Glutamatergic neuron (in vitro differentiated cells): Measurements from ENCODE around the gene SNX33. TPM values are rescaled to one million over a fixed set of nuclear protein-coding genes. Genes with fewer than 3 reads are reported as not detected.
A peak's percentile ranks its signal among the peaks of the same experiment; 100 is the strongest.
"Not testable (repeated sequence)": the region's sequence is repeated elsewhere in the genome, so short reads cannot be mapped to it uniquely, and the experiment has no call there.

Experiments used
- DNase-seq: peaks from one replicate; pipeline ENCODE4 v3.0.0; 2022
- H3K27ac Mint-ChIP-seq: one replicate; pipeline ENCODE4 v1.8.0; 2020; ENCODE audit warnings: mild to moderate bottlenecking, mixed read lengths, inconsistent platforms; ENCODE audit not compliant: unreplicated experiment
- H3K27me3 Mint-ChIP-seq: one replicate; pipeline ENCODE4 v1.8.0; 2020; ENCODE audit warnings: mild to moderate bottlenecking, moderate library complexity, mixed read lengths, inconsistent platforms; ENCODE audit not compliant: unreplicated experiment
- H3K36me3 Mint-ChIP-seq: one replicate; pipeline ENCODE4 v1.8.0; 2020; ENCODE audit warnings: mild to moderate bottlenecking, mixed read lengths, inconsistent platforms; ENCODE audit not compliant: unreplicated experiment
- H3K4me1 Mint-ChIP-seq: one replicate; pipeline ENCODE4 v1.8.0; 2020; ENCODE audit warnings: mild to moderate bottlenecking, low read depth, mixed read lengths, inconsistent platforms; ENCODE audit not compliant: unreplicated experiment
- H3K4me3 Mint-ChIP-seq: one replicate; pipeline ENCODE4 v1.8.0; 2020; ENCODE audit warnings: mild to moderate bottlenecking, mixed read lengths, inconsistent platforms; ENCODE audit not compliant: unreplicated experiment
- H3K9me3 Mint-ChIP-seq: one replicate; pipeline ENCODE4 v1.8.0; 2020; ENCODE audit warnings: mild to moderate bottlenecking, moderate library complexity, mixed read lengths, inconsistent platforms; ENCODE audit not compliant: unreplicated experiment
- total RNA-seq: library from RNA; stranded (reverse); fragmentation: NEBNext Ultra II Directional; extraction: Animal tissue kit (Norgen Biotek cat#: 25700); gene quantifications from one replicate; pipeline ENCODE4 v1.2.1, GENCODE V29; 2021; ENCODE audit not compliant: unreplicated experiment
- TF ChIP-seq, protein P1 (sequence below): fragments of 200-600 bp; sonication (generic); IDR thresholded peaks from one replicate; pipeline ENCODE4 v1.5.0; 2021; ENCODE audit not compliant: partially characterized antibody, unreplicated experiment

The SNX33 gene
- total RNA-seq, 1 donor from 2014 or later, result 21.2 TPM

DNA sequence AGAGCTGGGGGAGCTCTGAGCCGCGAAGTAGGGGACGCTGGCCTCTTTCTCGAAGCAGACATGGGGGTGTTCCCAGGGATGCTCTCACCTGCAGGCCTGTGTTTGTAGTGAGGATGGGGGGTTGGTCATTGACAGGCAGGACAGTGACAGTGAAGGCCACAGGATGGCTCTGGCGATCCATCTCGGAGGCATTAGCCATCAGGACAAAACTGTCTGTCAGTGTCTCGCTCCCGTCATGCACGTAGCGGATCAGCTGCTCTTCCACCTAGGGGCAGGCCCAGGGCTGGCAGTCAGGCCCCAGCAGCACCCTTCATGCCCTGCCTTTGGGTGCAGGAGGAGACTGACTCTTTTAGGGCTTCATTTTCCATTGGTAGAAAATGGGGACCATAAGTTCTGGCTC lies 36.9 kb downstream of the SNX33 start:
- Mint-ChIP-seq H3K27ac (no peak overlapping the region), H3K27me3 (peaks cover 5% of the 10 kb centered on the region), H3K4me3 (no peak overlapping the region), H3K4me1 (peaks cover 3% of the 10 kb centered on the region), H3K9me3 (peaks cover 4% of the 10 kb centered on the region), H3K36me3 (no peaks in the 10 kb centered on the region)
- no peak for DNase-seq
- TF ChIP-seq, protein P1, sequence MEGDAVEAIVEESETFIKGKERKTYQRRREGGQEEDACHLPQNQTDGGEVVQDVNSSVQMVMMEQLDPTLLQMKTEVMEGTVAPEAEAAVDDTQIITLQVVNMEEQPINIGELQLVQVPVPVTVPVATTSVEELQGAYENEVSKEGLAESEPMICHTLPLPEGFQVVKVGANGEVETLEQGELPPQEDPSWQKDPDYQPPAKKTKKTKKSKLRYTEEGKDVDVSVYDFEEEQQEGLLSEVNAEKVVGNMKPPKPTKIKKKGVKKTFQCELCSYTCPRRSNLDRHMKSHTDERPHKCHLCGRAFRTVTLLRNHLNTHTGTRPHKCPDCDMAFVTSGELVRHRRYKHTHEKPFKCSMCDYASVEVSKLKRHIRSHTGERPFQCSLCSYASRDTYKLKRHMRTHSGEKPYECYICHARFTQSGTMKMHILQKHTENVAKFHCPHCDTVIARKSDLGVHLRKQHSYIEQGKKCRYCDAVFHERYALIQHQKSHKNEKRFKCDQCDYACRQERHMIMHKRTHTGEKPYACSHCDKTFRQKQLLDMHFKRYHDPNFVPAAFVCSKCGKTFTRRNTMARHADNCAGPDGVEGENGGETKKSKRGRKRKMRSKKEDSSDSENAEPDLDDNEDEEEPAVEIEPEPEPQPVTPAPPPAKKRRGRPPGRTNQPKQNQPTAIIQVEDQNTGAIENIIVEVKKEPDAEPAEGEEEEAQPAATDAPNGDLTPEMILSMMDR, result no peak

DNA sequence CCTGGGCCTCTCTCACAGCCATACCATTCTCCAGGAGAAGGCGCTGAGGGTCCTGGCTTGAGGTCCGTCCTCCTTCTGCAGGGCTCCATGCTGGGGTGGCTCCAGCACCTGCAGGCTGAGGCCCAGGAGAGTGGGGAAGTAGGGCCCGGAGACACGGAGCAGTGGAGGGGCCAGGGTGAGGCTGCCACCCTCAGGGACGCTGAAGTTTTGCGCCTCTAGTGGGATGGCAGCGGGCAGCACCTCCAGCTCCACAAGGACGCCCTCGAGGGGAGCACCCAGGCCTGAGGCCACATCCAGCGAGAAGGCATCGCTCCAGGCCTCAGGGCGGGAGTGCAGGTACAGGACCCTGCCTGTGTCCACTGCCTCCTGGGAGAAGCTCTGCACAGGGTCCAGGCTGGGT lies 37.5 kb downstream of the SNX33 start:
- Mint-ChIP-seq H3K36me3 (no peaks in the 10 kb centered on the region), H3K4me3 (no peak overlapping the region), H3K9me3 (peaks cover 2% of the 10 kb centered on the region), H3K4me1 (peaks cover 3% of the 10 kb centered on the region), H3K27ac (no peak overlapping the region), H3K27me3 (peaks cover 5% of the 10 kb centered on the region)
- DNase-seq, result no peak
- TF ChIP-seq, protein P1, result no peak

DNA sequence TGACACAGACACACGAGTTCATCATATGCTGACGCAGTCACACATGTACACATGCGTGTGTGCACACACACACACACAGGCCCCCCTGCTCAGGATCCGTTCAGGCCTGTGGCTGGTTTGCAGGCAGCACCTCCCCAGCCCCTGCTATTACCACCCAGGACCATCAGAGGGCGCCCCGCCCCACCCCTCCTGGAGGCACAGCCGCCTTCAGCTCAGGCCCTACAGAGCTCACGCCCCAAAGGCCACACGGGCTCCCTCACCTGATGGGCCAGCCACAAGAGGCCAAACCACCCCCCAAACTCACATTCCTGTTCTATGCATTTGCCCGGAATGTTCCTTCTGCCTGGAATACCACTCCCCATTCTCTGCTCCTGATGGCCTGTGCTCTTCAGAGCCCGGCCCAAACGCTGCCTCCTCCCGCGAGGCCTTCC lies 38.5 kb downstream of the SNX33 start:
- H3K27me3 Mint-ChIP-seq, H3K4me1 Mint-ChIP-seq, H3K9me3 Mint-ChIP-seq, H3K36me3 Mint-ChIP-seq, H3K4me3 Mint-ChIP-seq, H3K27ac Mint-ChIP-seq: not testable (repeated sequence)
- TF ChIP-seq, protein P1, result peak; percentile 79
- DNase-seq, result peak; percentile 98

DNA sequence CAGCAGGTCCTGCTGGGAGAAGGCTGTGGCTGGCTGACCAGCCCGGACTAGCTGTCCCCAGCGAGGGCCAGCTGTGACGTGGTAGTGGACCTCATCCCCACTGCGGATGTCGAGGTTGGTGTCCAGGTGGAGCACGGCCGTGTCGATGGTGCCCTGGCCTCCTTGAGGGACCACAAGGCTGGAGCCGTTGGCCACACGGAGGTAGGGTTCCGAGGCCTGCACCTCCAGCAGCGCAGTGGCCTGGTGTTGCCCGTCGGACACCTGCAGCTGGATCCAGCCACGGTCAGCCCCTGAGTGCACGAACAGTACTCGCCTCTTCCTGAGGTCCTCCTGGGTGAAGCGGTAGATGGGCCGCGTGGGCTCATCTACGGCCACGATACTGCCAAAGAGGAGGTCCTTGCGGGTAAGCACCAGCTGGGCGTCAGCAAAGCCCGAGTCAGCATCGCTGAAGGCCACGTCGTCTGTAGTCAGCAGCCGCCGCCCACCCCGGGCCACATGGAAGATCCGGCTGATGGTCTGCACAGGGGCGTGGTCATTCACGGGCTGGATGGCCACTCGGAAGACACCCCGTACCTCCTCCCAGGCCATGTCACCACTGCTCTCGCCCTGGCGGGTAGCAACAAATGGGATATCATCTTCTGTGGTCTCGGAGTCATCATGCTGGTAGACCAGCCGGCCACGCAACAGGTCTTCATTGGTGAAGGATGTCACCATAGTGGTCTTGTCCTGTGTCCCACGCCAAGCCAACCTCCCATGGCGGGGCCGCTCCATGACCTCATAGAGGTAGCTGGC lies 40.0 kb downstream of the SNX33 start:
- TF ChIP-seq, protein P1, result no peak
- peaks cover 8% of the 10 kb centered on the region for H3K4me1 Mint-ChIP-seq
- peaks cover 2% of the 10 kb centered on the region for H3K27me3 Mint-ChIP-seq
- no peaks in the 10 kb centered on the region for H3K36me3 Mint-ChIP-seq
- H3K27ac Mint-ChIP-seq, result no peak overlapping the region
- DNase-seq, result no peak
- no peak overlapping the region for H3K4me3 Mint-ChIP-seq
- peaks cover 7% of the 10 kb centered on the region for H3K9me3 Mint-ChIP-seq

DNA sequence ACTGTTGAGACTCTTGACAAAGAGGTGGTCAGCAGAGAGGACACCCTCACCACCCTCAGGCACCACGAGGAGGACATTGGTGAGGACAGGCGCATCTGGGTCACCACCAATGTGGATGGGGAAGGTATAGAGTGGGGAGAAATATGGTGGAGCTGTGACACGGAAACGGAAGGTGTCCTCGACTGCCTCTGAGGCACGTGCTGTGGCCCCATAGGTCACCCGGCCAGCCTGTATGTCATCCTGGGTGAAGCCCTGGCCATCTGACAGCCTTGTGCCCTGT lies 40.5 kb downstream of the SNX33 start:
- no peak for DNase-seq
- Mint-ChIP-seq H3K4me3 (no peak overlapping the region), H3K27ac (no peak overlapping the region), H3K4me1 (peaks cover 11% of the 10 kb centered on the region), H3K27me3 (peaks cover 2% of the 10 kb centered on the region), H3K36me3 (no peaks in the 10 kb centered on the region), H3K9me3 (peaks cover 7% of the 10 kb centered on the region)
- TF ChIP-seq, protein P1, result no peak
